BJ (cell line): ENCODE results near the gene DDC. TPM values are rescaled to one million over a fixed set of nuclear protein-coding genes. Genes with fewer than 3 reads are reported as not detected.

Source experiments
- CTCF ChIA-PET: fragments of 350-600 bp; formaldehyde crosslinking; extraction: SDS; loops from one replicate; lab custom pipeline; 2021; ENCODE audit warnings: antibody characterized with exemption, inconsistent platforms; lab: Yijun Ruan, JAX
- POLR2A ChIA-PET: fragments of 300-600 bp; sonication (Branson Sonifier 250); formaldehyde crosslinking; extraction: SDS; loops from one replicate; lab custom pipeline; 2021; ENCODE audit warnings: antibody characterized with exemption; lab: Charles Lee
- DNase-seq: peaks from one replicate; pipeline ENCODE4 v3.0.0-alpha.2; 2011; ENCODE audit warnings: low read depth
- H3K27me3 ChIP-seq: 2 replicates; pipeline ENCODE4 v1.6.0; 2011; ENCODE audit warnings: low read length; ENCODE audit not compliant: control insufficient read depth, insufficient read depth
- H3K36me3 ChIP-seq: 2 replicates; pipeline ENCODE4 v1.5.1; 2011; ENCODE audit warnings: low read length; ENCODE audit not compliant: control insufficient read depth, insufficient read depth
- H3K4me3 ChIP-seq: 2 replicates; pipeline ENCODE4 v1.5.1; 2011; ENCODE audit warnings: low read depth, mild to moderate bottlenecking, control low read depth, low read length
- CTCF ChIP-seq: IDR thresholded peaks from 2 replicates; pipeline ENCODE4 v1.5.1; 2011; ENCODE audit warnings: low read depth, mild to moderate bottlenecking, control low read depth, inconsistent platforms, low read length, moderate library complexity; ENCODE audit not compliant: insufficient read depth
- polyA plus RNA-seq: library from polyadenylated mRNA; depleted of rRNA; stranded (reverse); fragments of >200 nt; gene quantifications from 2 replicates; pipeline ENCODE4 v1.2.3, GENCODE V29; 2011

Gene DDC
- polyA plus RNA-seq, 1 experiment, result not detected

- no peak for TF ChIP-seq CTCF
- CTCF ChIA-PET, result no interaction called here
- POLR2A ChIA-PET, result no interaction called here
- Histone ChIP-seq H3K4me3 (no peak overlapping the region), H3K36me3 (no peaks in the 10 kb centered on the region), H3K27me3 (peaks cover 10% of the 10 kb centered on the region)
- DNase-seq, result no peak
These were observed 6.7 kb downstream of the DDC start for GRCh38 chr7:50558294-50559053.

GRCh38 chr7:50557099-50557498 lies 8.1 kb downstream of the DDC start:
- no peak overlapping the region for H3K4me3 ChIP-seq
- DNase-seq, result no peak
- peaks cover 10% of the 10 kb centered on the region for H3K27me3 ChIP-seq
- ChIA-PET POLR2A (no interaction called here), CTCF (no interaction called here)
- no peak for TF ChIP-seq CTCF
- no peaks in the 10 kb centered on the region for H3K36me3 ChIP-seq

GRCh38 chr7:50556247-50556991 lies 8.8 kb downstream of the DDC start:
- ChIA-PET POLR2A (no interaction called here), CTCF (no interaction called here)
- DNase-seq, result no peak

GRCh38 chr7:50555594-50556140 lies 9.5 kb downstream of the DDC start:
- CTCF ChIA-PET, result interaction anchor here (0.9 kb wide), 1 partner anchor 585 kb away, joined by 3 read pairs; no protein-coding TSS in a partner anchor
- Histone ChIP-seq H3K36me3 (no peaks in the 10 kb centered on the region), H3K27me3 (peaks cover 8% of the 10 kb centered on the region), H3K4me3 (no peak overlapping the region)
- POLR2A ChIA-PET, result no interaction called here
- DNase-seq, result no peak
- TF ChIP-seq CTCF, result no peak

More at GRCh38 chr7:50556247-50556991, 8.8 kb downstream of the DDC start:
- H3K4me3 ChIP-seq, result no peak overlapping the region
- peaks cover 10% of the 10 kb centered on the region for H3K27me3 ChIP-seq
- no peaks in the 10 kb centered on the region for H3K36me3 ChIP-seq
- TF ChIP-seq CTCF, result no peak
